HG03521 (cell line): ENCODE results near the gene SRPK3.

ENCODE experiments used
- ATAC-seq: cut with Tn5 transposase; IDR thresholded peaks from one replicate; pipeline ENCODE4 v1.9.1; 2021; ENCODE audit warnings: mild to moderate bottlenecking, moderate library complexity; ENCODE audit not compliant: unreplicated experiment

The SRPK3 gene

GRCh38 chrX:153829799-153830639, 49.2 kb downstream of the SRPK3 start, which contains the start of gene PDZD4:
Gene PDZD4, minus strand, starts transcription at chrX:153830544. Its CDS starts 246 bp downstream, at chrX:153830298.
- ATAC-seq, result no peak

- ATAC-seq, result no peak
Measured at GRCh38 chrX:153830640-153831428, 50.0 kb downstream of the SRPK3 start.

- ATAC-seq, result no peak
Measured at GRCh38 chrX:153831429-153832150, 50.7 kb downstream of the SRPK3 start.

- ATAC-seq, result no peak
Measured at GRCh38 chrX:153832728-153833127, 51.9 kb downstream of the SRPK3 start.
